ENCODE measurements around the gene ARMC7.

ARMC7 gene

DNA sequence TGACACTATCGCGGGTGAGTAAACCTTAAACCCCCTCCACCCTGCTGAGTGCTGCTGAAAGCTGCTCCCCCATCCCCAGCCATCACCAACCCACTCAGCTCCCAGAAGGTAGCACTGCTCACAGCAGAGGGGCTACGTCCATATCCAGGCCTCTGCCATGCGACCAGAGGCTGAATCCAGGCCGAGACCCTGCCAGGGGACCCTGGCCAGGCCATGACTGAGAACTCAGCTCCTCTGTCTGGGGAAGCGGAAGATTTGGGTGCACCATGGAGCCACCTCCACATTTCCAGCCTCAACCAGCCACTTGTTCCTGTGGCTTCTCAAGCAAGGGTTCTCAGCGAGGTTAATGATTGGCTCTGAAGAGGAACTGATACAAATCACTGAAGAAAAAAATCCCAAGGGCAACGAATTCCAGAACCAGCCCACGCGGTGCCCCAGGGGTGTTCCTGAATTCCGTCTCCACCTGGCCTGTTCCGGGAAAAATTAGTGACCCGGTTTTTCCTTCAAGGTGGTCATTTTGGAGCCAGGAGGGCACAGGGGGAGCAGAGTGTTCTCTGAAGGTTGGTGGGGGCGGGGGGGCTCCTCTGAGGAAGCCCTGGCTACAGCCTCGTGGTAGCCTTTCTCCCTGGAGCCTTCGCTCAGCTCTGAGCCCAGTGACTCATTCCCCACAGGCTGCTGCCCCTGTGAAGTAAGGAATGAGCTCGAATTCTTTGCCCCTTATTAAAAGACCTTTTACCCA lies 31.3 kb upstream of the ARMC7 start:
- no peak for DNase-seq

DNA sequence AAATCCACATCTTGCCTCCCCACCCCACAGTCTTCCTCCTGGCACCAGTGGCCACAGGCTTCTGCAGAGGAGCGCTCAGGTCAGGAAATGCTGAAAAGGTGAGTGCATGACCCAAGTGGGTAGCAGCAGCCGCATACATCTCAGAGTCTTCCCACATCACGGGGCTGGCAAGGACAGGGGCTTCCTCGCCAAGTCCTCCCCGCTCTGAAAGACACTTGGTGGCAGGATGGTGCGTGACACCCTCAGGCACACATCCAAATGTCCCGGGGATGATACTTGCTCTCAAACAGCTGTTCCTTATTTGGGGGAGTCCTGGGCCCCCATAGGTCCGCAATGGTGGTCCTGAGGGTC lies 30.8 kb upstream of the ARMC7 start:
- DNase-seq: no peak

DNA sequence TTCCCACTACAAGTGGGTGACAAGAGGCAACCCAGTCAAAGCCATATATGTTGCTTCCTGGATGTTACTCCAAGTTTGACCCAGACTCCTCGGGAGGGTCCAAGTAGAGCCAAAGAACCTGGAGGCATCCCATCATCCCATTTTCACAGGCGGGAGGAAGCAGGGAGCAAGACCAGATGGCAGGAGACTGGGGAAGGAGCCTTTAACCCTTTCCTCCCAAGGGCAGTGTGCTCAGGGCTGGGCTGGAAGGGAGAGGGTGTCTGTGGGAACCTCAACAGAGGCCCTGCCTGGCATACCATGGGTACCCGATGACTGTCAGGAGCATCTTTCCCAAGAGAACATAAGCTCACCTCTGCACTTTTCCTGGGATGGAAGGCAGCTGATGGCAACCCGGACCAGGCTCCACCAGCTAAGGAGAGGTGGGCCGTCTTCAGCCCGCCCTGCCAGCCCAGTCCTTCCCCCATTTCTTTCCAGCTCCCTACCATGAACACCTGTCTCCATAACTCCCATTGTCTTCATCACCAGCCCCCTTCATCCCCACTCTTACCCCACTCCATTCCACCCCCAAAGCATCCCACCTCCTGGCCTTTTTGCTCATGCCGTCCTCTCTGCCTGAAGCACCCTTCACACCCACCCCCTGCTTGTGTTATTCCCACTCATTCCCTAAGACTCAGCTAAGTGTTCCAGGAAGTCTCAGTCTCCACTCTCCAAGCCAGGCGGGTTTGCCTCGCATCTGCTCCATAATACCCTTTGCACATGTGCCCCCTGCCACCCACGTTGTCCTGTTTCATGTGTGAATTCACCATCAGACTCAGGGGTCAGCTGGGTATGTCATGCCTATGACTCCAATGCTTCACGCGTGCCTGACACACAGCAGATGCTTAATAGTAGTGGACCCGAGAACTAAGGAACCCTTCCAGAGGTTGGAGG lies 27.9 kb upstream of the ARMC7 start:
- DNase-seq: no peak

DNA sequence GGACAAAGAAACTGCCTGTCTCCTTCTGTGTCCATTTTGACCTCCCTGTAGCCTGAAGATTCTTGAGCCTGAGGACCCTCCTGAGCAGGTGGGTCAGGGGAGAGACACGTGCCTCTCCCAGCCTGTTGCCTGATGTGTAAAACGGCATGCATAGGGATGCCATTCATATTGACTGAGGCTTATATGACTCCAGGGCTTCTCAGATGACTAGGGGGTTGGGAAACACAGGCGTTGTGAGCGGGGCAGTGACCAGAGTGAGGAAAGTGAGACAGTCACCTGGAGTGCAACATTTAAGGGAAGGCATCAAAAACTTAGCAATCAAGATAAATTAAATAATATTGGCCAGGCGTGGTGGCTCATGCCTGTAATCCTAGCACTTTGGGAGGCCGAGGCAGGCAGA lies 27.1 kb upstream of the ARMC7 start:
- DNase-seq: no peak

DNA sequence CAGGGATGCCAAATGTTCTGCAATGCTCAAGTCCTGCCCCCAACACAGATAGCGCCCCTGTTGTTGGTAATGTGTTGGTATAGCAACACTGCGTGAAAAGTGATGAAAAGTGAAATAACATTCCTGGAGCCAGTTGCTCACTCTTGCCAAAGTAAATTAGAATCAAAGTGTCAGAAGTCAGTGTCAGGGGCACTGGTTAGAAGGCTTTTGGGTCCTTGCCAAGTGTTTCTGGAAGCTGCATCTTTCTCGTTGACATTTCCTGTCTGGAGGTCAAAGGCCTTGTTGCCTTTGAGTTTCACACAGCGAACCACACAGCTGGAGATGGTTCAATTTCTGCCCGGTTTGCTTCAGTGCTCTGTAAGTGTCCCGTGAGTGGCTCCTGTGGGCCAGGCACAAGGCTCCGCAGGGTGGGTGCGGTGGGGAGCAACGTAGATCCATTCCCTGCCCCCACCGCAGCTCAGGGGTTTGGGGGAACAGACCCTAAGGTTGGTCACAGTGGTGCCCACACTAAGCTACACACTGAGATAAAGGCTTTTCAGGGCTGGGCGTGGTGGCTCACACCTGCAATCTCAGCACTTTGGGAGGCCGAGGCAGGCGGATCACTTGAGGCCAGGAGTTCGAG lies 25.6 kb upstream of the ARMC7 start:
- DNase-seq: peak; percentile 21

DNA sequence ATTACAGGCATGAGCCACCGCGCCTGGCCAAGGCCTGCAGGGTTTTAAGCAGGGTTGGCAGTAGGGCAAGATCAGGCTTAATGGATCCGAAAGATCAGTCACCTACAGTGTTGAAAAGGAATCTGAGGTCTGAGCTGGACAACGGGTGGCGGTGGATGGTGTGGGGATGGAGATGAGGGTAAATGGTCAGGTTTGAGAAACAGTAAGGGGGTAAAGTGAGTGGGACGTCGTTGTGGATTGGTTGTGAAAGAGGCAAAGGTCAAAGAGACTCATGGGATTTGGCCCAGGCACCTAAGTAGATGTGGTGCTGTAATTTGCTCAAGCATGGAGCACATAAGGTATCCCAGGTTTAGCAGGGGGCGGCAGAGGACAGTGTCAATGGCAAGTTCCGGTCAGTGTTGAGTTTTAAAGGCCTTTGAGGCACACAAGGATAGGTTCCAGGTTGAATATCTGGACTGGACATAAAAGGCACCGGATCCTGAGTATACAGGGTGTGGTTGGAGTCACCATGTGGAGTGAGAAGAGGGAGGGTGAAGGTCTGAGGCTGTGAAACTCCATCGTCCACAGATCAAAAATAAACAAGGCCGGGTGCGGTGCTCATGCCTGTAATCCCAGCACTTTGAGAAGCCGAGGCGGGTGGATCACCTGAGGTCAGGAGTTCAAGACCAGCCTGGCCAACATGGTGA lies 23.1 kb upstream of the ARMC7 start:
- DNase-seq: no peak

DNA sequence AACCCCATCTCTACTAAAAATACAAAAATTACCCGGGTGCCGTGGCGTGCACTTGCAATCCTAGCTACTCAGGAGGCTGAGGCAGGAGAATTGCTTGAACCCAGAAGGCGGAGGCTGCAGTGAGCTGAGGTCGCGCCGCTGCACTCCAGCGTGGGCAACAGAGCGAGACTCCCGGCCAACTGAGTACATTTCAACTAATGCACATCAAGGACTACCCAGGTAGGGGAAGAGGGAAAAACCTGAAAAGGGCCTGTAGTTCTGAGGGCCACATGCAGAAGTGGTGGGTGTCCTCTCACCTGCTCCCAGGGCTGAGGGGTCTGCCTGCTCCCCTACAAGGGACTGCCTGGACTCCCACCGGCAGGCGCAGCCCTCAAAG lies 22.6 kb upstream of the ARMC7 start:
- DNase-seq: no peak

DNA sequence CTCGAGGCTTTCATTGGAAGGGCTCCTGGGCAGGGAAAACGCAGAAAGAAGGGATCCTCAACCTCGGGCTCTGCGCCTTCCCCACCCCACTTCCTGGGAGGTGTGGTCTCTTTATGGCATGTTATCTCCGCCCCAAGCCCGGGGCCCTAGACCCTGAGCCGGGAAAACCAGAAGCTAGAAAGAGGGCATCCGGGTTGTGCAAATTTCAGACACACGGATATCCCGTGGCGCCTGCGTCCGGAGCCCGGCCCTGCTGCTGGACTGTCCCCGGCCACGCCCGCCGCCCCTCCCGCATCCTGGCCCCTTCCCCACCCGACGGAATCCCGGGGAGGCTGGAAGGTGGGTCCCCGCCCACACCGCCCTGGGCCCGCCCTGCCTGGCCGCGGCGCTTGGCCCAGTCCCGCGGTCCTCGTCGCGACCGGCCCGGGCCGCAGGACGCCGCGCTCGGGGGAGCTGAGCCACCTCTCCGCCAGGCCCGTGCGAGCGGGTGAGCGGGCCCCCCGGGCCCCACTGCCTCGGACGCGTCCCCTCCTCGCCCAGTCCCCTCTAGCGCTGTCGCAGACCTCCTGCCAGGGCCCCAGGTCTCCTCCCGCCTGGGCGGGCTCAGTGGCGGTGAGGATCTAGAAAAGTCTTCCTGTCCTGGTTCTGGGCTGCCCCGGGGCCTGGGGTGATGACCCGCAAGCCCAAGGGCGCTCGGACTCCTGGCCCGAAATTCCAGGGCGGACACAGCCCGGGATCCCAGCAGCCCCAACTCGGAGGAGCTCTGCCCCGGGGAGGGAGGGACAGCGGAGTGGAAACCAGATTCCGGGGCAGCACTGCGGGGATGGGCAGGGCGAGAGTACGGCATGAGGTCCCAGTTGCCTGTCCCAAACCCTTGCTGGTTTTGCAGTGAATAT lies 22.0 kb upstream of the ARMC7 start, which contains the start of gene SLC16A5:
TSS of gene SLC16A5 (plus strand) at position 397 of the 896 bp plus-strand sequence. CDS start 5,683 bp downstream, outside the sequence.
- DNase-seq: peak; percentile 12

DNA sequence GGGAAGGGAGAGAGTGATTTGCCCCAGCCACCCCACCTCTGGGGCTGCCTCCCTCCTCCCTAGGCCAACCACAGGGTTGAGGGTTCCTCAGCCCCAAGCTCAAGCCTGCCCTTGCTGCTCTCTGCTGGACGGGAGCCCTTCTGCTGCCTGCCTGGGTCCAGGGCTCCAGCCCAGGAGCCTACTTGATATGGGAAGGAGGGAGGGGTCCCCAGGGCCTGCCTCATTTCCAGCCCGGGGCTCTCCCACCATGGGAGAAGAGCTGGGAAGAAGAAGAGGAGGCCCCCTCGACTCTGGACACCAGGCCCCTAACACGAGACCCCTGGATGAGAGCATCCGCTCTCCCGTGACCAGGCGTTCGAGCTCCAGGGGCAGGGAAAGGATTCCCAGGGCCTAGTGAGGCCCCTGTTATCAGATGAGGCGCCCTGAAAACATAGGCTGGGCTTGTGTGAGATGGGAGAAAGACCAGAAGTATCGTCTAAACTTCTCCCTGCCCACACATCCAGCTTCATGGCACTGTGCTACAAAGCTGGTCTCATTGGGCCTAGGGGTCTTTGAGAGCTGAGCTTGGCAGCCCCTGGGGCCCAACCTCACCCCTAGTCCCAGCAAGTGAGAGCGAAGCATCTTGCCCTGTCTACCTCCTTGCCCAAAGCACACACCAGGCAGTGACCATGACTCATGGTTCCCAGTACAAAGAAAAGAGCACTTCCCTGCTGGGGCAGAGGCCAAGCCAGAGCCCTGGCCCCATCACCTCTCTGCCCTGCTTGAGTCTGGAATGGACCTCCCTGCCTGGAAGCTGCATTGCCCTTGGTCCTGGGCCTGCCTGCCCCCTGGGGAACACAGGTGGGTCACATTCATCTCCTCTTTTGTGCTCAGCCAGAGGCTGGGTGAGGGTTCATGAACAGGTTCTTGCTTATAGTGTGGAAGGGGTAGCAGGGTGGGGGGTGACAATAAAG lies 21.0 kb upstream of the ARMC7 start:
- no peak for DNase-seq

DNA sequence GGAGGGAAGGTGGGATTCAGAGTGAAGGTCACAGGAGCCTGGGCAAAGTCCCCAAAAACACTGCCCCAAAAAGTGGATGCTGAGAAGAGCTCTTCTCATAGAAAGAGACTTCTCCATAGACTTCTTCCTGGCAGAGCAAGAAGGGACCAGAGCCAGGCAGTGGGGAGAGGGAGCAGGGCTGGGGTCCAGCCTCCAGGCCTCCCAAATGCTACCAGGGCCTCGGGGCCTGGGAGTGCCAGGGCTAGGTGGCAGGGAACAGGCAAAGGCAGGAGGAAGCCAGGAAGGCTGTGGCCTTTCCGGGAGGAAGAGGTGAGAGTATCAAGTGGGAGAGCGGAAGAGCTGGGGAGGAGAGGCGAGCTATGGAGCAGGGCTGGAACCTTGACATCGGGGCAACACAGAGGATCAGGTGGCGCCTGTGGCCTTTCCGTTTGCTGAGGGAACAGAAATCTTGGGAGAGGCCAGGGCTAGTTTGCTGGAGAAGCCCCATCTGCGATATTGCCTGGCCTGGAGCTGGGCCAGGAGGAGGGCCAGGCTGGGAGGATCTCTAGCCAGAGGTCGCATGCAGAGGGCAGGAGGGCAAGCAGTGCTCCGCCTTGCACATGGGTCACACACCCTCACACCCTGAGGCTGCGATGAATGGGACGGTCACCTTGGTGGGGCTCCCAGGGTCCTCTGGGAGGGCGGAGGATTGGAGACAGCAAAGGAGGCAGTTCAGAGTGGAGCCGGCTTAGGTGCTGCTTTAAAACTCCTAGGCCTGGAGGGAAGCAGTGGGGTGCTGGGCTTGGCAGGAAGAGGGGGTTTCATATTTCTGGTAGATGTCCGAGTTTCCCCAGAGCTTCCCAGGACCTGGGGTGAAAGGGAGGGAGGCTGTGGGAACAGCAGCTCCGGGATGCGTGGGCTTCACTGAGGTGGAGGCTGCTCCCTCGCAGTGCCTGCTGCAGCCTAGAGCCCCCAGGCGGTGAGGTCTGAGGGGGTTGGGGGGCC lies 18.6 kb upstream of the ARMC7 start:
- DNase-seq: no peak

DNA sequence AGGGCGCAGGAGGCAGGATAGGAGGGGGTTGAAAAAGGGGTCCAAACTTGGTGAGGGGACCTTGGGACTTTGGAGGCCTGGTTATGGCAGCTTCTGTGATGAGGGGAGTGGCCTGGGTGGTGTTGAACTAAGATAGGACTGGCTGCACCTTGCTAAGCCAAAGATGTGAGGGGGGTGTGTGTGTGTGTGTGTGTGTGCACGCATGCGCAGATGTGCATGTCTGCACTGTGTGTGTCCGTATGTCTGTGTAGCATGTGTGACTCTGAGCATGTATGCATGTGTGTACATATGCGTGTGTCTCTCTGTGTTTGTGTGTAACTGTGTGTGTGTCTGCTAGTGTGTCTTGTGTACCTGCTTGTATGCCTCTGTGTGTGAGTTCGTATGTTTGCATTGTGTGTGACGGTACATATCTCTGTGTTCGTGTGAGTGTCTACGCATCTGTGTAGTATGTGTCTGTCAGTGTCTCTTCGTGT lies 17.9 kb upstream of the ARMC7 start:
- no peak for DNase-seq

DNA sequence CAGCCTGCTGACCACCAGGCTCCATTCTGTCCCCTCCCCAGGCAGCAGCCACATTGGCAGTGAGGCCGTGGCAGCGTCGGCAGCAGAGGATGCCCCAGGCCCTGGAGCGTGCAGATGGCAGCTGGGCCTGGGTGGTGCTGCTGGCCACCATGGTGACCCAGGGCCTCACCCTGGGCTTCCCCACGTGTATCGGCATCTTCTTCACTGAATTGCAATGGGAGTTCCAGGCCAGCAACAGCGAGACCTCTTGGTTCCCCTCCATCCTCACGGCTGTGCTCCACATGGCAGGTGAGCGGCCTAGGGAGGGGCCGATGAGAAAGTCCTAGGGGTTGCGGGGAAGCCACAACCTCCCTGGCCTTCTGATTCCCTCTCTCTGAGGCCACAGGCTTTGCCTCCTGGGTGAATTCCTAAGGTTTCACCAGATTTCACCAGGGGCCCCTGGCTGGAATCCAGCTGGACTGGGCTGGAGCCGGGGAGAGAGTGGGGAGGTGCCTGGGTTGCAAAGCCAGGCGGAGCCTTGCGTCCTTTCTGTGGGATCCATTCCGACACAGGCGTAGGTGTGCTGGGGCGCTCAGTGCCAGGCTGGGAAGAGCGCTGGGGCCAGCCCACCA lies 16.1 kb upstream of the ARMC7 start:
- no peak for DNase-seq

DNA sequence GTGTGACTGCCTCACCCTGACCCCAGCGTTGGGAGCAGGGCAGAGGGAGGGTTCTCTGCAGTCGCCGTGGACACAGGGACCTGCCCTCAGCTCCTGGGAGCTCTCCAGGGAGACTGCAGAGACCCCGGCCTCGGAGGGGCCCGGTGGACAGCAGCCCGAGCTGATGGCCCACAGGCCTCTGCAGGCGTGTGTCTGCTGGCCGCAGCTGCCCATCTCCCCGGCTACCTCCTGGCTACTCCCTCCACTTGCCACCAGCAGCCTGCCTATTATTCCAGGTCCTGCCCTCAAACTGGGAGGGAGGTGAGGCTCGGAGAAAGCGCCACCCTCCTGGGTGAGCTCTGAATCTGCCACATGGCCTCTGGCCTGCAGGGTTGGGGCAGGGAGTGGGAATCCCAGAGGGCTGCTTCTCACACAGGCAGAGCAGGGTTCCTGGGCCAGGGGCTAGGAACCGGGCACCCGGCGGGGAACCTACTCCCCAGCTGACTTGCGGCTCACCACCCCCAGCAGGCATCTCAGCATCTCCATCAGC lies 14.8 kb upstream of the ARMC7 start:
- DNase-seq: no peak

DNA sequence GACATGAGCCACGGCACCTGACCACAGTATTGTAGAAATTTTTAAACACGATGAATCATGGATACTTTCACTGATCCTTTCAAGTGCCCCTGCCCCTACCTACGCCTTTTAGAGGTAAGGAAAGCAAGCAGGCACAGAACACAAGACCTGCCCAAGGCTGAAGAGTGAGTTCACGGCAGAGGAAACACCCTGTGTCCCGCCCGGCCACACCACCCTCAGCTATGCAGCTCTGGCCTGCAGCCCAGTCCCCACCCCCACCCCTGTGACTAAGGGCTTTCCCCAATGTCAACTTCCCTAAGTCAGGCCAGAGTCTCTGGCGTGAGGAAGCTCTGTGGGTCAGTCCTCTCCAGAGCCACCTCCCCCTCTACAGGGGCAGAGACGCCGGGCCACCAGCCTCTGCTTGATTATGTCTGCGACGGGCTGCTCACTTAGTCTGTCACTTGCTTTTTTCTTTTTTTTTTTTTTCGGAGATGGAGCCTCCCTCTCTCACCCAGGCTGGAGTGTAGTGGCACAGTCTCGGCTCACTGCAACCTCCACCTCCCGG lies 13.6 kb upstream of the ARMC7 start:
- DNase-seq: no peak

DNA sequence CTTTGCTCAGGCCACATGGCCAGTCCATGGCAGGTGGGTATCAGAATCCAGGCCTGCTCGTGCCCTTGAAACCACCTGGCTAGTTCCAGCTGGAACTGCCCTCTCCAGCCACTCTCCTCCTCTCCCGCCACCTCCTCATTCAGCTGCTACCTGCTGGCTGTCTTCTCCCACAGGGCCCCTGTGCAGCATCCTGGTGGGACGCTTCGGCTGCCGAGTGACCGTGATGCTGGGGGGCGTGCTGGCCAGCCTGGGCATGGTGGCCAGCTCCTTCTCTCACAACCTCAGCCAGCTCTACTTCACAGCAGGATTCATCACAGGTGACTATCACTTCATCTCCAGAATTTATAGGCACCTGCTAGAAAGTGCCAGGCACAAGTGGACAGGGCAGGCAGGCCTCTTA lies 11.9 kb upstream of the ARMC7 start:
- no peak for DNase-seq

DNA sequence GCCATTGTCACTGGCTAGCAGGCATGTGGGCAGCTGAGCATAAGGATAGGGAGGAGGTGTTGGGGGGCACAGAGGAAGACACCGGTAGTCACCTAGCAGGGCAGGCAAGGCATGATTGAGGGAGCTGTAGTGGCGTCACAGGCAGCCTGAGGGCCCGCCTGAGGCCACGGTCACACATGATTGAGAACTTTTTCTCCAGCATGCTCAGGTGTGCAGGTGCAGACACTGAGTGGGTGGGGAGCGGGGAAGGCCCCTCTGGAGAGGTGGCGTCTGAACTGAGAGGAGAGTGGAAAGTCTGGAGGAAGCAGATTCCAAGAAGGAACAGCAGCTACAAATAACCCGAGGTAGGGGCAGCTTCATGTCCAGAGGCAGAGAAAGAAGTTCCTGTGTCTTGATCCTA lies 10.9 kb upstream of the ARMC7 start:
- no peak for DNase-seq

DNA sequence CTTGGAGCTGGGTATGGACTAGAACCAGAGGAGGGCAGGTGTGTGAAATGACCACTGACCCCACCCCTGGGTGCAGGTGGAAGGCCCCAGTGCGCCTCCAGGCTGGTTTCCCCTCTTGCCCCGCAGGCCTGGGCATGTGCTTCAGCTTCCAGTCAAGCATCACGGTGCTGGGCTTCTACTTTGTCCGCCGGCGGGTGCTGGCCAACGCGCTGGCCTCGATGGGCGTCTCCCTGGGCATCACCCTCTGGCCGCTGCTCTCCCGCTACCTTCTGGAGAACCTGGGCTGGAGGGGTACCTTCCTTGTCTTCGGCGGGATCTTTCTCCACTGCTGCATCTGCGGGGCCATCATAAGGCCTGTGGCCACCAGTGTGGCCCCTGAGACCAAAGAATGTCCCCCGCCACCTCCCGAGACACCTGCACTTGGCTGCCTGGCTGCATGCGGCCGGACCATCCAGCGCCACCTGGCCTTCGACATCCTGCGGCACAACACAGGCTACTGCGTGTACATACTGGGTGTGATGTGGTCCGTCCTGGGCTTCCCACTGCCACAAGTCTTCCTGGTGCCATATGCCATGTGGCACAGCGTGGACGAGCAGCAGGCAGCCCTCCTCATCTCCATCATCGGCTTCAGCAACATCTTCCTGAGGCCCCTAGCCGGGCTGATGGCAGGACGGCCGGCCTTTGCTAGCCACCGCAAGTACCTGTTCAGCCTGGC lies 9.7 kb upstream of the ARMC7 start:
- no peak for DNase-seq

DNA sequence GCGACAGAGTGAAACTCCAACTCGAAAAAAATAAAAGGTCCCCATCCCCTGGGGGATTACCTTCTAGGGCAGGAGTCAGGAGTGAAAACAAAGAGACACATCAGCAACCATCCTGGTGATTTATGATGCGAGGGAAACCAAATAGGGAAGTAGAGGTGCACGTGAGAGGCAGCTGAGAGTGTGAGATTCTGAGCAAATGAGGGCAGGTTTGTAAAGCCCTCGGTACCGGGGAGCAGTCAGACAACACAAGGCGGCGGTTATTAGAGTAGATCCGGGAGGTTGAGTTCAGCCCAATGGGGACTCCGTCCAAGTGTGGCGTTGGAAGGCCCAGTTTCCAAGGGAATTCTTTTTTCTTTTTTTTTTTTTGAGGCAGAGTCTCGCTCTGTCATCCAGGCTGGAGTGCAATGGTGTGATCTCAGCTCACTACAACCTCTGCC lies 7.4 kb upstream of the ARMC7 start:
- no peak for DNase-seq

Measured in COR-L47 (cell line).